SK-N-MC (cell line): ENCODE measurements around the gene MUS81.

Experiments used
- EZH2 ChIP-seq: fragments of 200-600 bp; sonication (generic); IDR thresholded peaks from one replicate; pipeline ENCODE4 v1.6.1; 2017; ENCODE audit warnings: antibody characterized with exemption
- POLR2AphosphoS5 ChIP-seq: IDR thresholded peaks from 2 replicates; pipeline ENCODE4 v1.6.1; 2012; ENCODE audit warnings: mild to moderate bottlenecking, low read depth, low read length, borderline replicate concordance

GRCh38 chr11:65854852-65855837 is 5.1 kb upstream of the MUS81 start:
- no peak for TF ChIP-seq EZH2
- no peak for TF ChIP-seq POLR2AphosphoS5
